Activated CD4-positive, CD25-positive, alpha-beta regulatory T cell treated with anti-CD3 and anti-CD28 coated beads, Interleukin-2, amount 50 U/mL, for 16 hours (primary cell): ENCODE measurements around the gene IL17C.

Experiments used
- DNase-seq: peaks from one replicate; pipeline ENCODE4 v3.0.0-alpha.2; 2020; ENCODE audit warnings: low read depth, low spot score

The IL17C gene

GRCh38 chr16:88610080-88610479 lies 28.3 kb upstream of the IL17C start:
- DNase-seq, result no peak

GRCh38 chr16:88610909-88611812 lies 27.2 kb upstream of the IL17C start:
- no peak for DNase-seq

GRCh38 chr16:88613293-88613692 lies 25.1 kb upstream of the IL17C start:
- no peak for DNase-seq

- DNase-seq, result no peak
These were observed 24.2 kb upstream of the IL17C start for GRCh38 chr16:88613911-88614817.

GRCh38 chr16:88614818-88615580 lies 23.4 kb upstream of the IL17C start:
- no peak for DNase-seq

- DNase-seq, result no peak
These were observed 22.1 kb upstream of the IL17C start for GRCh38 chr16:88616320-88616719.

GRCh38 chr16:88616736-88617135 lies 21.6 kb upstream of the IL17C start:
- no peak for DNase-seq

- no peak for DNase-seq
These were observed 20.9 kb upstream of the IL17C start for GRCh38 chr16:88617268-88618031.

GRCh38 chr16:88618182-88618955 lies 20.0 kb upstream of the IL17C start:
- no peak for DNase-seq

- no peak for DNase-seq
These were observed 19.3 kb upstream of the IL17C start for GRCh38 chr16:88618956-88619667.

GRCh38 chr16:88619859-88620815 lies 18.2 kb upstream of the IL17C start:
- peak; percentile 57 for DNase-seq

- DNase-seq, result no peak
These were observed 16.2 kb upstream of the IL17C start for GRCh38 chr16:88622125-88622524.

- no peak for DNase-seq
These were observed 15.5 kb upstream of the IL17C start for GRCh38 chr16:88622866-88623265.

GRCh38 chr16:88623858-88624257 lies 14.5 kb upstream of the IL17C start:
- DNase-seq, result no peak

- DNase-seq, result no peak
These were observed 13.9 kb upstream of the IL17C start for GRCh38 chr16:88624481-88624880.

GRCh38 chr16:88624977-88625576 lies 13.3 kb upstream of the IL17C start:
- DNase-seq, result no peak

- no peak for DNase-seq
These were observed 11.7 kb upstream of the IL17C start for GRCh38 chr16:88626646-88627045.
